Measurements from ENCODE around the gene SORCS2. TPM values are rescaled to one million over a fixed set of nuclear protein-coding genes. Genes with fewer than 3 reads are reported as not detected.
A peak's percentile ranks its signal among the peaks of the same experiment; 100 is the strongest.

The SORCS2 gene
- polyA plus RNA-seq, 1 of the 3 experiments (the other 2 are of a cell fraction), result 1.6 TPM

- no peak overlapping the region for H3K4me2 ChIP-seq
These were observed 594.7 kb downstream of the SORCS2 start for GRCh38 chr4:7787067-7787466.

GRCh38 chr4:7787681-7788141, 595.4 kb downstream of the SORCS2 start:
- ChIA-PET POLR2A (no interaction called here), CTCF (interaction anchor here (1.2 to 5.2 kb wide), 2 partner anchors 17 to 25 kb away, joined by 4 to 31 read pairs; no protein-coding TSS in a partner anchor)
- Histone ChIP-seq H3K36me3 (replicated peaks in 1 of 2; ENCODE audit: control insufficient read depth in 1 of 2, insufficient read depth in 2 of 2, low read length in 1 of 2) (peaks cover 72 to 76% of the 10 kb centered on the region in 2 experiments), H3K9ac (no peak overlapping the region; the same call in 1 of the 2 replicates), H4K20me1 (ENCODE audit: insufficient read depth) (peaks cover 41% of the 10 kb centered on the region), H3F3A (replicated peaks; ENCODE audit: insufficient read depth) (peaks cover 51% of the 10 kb centered on the region), H3K27ac (ENCODE audit: low read depth in 2 of 2, low read length in 1 of 2) (peak overlapping the region in 1 of 2 experiments; percentile 86; a peak in 3 of 4 replicates), H3K9me3 (no peaks in the 10 kb centered on the region), H3K4me3 (ENCODE audit: low read depth in 2 of 2, low read length in 1 of 2) (no peak overlapping the region), H3K27me3 (ENCODE audit: insufficient read depth) (no peaks in the 10 kb centered on the region), H3K4me1 (ENCODE audit: control insufficient read depth in 1 of 2, insufficient read depth in 2 of 2, low read depth in 1 of 2, low read length in 1 of 2) (peaks cover 37 to 38% of the 10 kb centered on the region in 2 experiments), H3K9me2 (no peaks in the 10 kb centered on the region), H3K4me2 (no peak overlapping the region), H3K79me2 (ENCODE audit: insufficient read depth) (peaks cover 89% of the 10 kb centered on the region), H2AFZ (ENCODE audit: low read depth) (no peak overlapping the region)
- no peak for TF ChIP-seq GABPA (IDR thresholded peaks at IDR 0.05; ENCODE audit: low read depth)
- no peak for TF ChIP-seq NRF1 (IDR thresholded peaks at IDR 0.05; ENCODE audit: low read depth, low read length)
- TF ChIP-seq GATA2 (CRISPR knock-in tag; IDR thresholded peaks at IDR 0.05), result no peak
- no peak for TF ChIP-seq IRF3 (IDR thresholded peaks at IDR 0.05; ENCODE audit: low read depth, low read length)
- TF ChIP-seq MAX (IDR thresholded peaks at IDR 0.05; ENCODE audit: low read depth), result no peak
- TF ChIP-seq RFX5 (IDR thresholded peaks at IDR 0.05; ENCODE audit: low read length), result no peak
- TF ChIP-seq REST (IDR thresholded peaks at IDR 0.05; ENCODE audit: low read depth, low read length), result no peak
- no peak for TF ChIP-seq USF2 (IDR thresholded peaks at IDR 0.05; ENCODE audit: borderline replicate concordance, low read depth, low read length)
- TF ChIP-seq EZH2phosphoT487 (IDR thresholded peaks at IDR 0.05; ENCODE audit: borderline replicate concordance, low read depth), result no peak
- WGBS (ENCODE audit: low lambda C conversion rate), result 100% methylated on average over 4 of the region's 30 CpGs
- no peak for DNase-seq

More at GRCh38 chr4:7787067-7787466, 594.7 kb downstream of the SORCS2 start:
- H3K9me2 ChIP-seq, result no peaks in the 10 kb centered on the region
- H3K4me3 ChIP-seq (ENCODE audit: low read depth in 2 of 2, low read length in 1 of 2), result no peak overlapping the region
- no peaks in the 10 kb centered on the region for H3K27me3 ChIP-seq (ENCODE audit: insufficient read depth)
- WGBS (ENCODE audit: low lambda C conversion rate), result 95% methylated on average over 15 of the region's 15 CpGs
- peaks cover 72 to 74% of the 10 kb centered on the region in 2 experiments for H3K36me3 ChIP-seq (replicated peaks in 1 of 2; ENCODE audit: control insufficient read depth in 1 of 2, insufficient read depth in 2 of 2, low read length in 1 of 2)
- H3K9ac ChIP-seq, result no peak overlapping the region; the same call in 1 of the 2 replicates
- TF ChIP-seq CHD2 (IDR thresholded peaks at IDR 0.05; ENCODE audit: low read length, partially characterized antibody), result no peak
- H3F3A ChIP-seq (replicated peaks; ENCODE audit: insufficient read depth), result peaks cover 46% of the 10 kb centered on the region
- H4K20me1 ChIP-seq (ENCODE audit: insufficient read depth), result peaks cover 37% of the 10 kb centered on the region
- peaks cover 89% of the 10 kb centered on the region for H3K79me2 ChIP-seq (ENCODE audit: insufficient read depth)
- no peaks in the 10 kb centered on the region for H3K9me3 ChIP-seq
- H3K27ac ChIP-seq (ENCODE audit: low read depth in 2 of 2, low read length in 1 of 2), result peak overlapping the region in 1 of 2 experiments; percentile 86; a peak in 3 of 4 replicates
- H2AFZ ChIP-seq (ENCODE audit: low read depth), result no peak overlapping the region
- CTCF ChIA-PET, result interaction anchor here (1.2 to 5.2 kb wide), 5 partner anchors 16 to 666 kb away, joined by 4 to 31 read pairs (median 4); no protein-coding TSS in a partner anchor
- POLR2A ChIA-PET, result no interaction called here
- no peak for DNase-seq
- H3K4me1 ChIP-seq (ENCODE audit: control insufficient read depth in 1 of 2, insufficient read depth in 2 of 2, low read depth in 1 of 2, low read length in 1 of 2), result peaks cover 38 to 39% of the 10 kb centered on the region in 2 experiments

All from SK-N-SH (cell line).